ENCODE measurements around the gene NALCN. TPM values are rescaled to one million over a fixed set of nuclear protein-coding genes. Genes with fewer than 3 reads are reported as not detected.

Gene NALCN
- total and polyA plus RNA-seq, 2 of the 8 experiments (the other 6 are each of a cell fraction or from before 2014, with no cell fraction given), result 0.26 to 0.54 TPM

GRCh38 chr13:101190976-101191375 is 225.3 kb downstream of the NALCN start:
- Histone ChIP-seq H3K79me2 (ENCODE audit: control insufficient read depth in 1 of 2, insufficient read depth in 2 of 2, low read length in 2 of 2) (no peaks in the 10 kb centered on the region), H4K20me1 (replicated peaks in 1 of 2; ENCODE audit: control insufficient read depth in 1 of 2, insufficient read depth in 2 of 2, low read length in 2 of 2) (no peaks in the 10 kb centered on the region), H3K23ac (ENCODE audit: insufficient read length) (no peak overlapping the region), H4K91ac (replicated peaks; ENCODE audit: insufficient read length, low read length) (no peak overlapping the region), H3K23me2 (ENCODE audit: low read depth, low read length) (no peaks in the 10 kb centered on the region), H3K4me2 (ENCODE audit: insufficient read depth in 1 of 2, low read depth in 2 of 2, low read length in 2 of 2) (no peak overlapping the region), H3K4me1 (replicated peaks in 1 of 4; ENCODE audit: control insufficient read depth in 3 of 4, insufficient read depth in 4 of 4, low read length in 3 of 4) (no peaks in the 10 kb centered on the region), H3K14ac (ENCODE audit: insufficient read length) (no peak overlapping the region), H4K8ac (ENCODE audit: extremely low read depth, insufficient read depth, low read length) (no peak overlapping the region), H3K4me3 (ENCODE audit: extremely low read depth in 1 of 4, insufficient read depth in 2 of 4, low read depth in 3 of 4, low read length in 4 of 4) (no peak overlapping the region), H2BK20ac (ENCODE audit: low read length) (no peak overlapping the region), H3K56ac (replicated peaks; ENCODE audit: insufficient read length, low read depth, low read length) (no peak overlapping the region), H3K27me3 (replicated peaks in 1 of 4; ENCODE audit: control insufficient read depth in 3 of 4, extremely low read depth in 1 of 4, insufficient read depth in 3 of 4, low read length in 3 of 4) (no peaks in the 10 kb centered on the region), H2BK5ac (ENCODE audit: low read depth, low read length) (no peak overlapping the region), H2BK120ac (replicated peaks; ENCODE audit: low read depth, low read length) (no peak overlapping the region), H3K4ac (replicated peaks; ENCODE audit: insufficient read length, low read depth, low read length) (no peak overlapping the region), H3K27ac (ENCODE audit: low read depth, low read length) (no peak overlapping the region), H3K79me1 (ENCODE audit: low read depth, low read length) (no peaks in the 10 kb centered on the region), H3K18ac (ENCODE audit: extremely low read depth, low read length) (no peak overlapping the region), H4K5ac (ENCODE audit: insufficient read length, low read depth, low read length) (no peak overlapping the region), H3K9me3 (ENCODE audit: insufficient read depth in 2 of 2, low read depth in 1 of 2, low read length in 1 of 2) (no peaks in the 10 kb centered on the region), H3K36me3 (ENCODE audit: control insufficient read depth in 2 of 4, insufficient read depth in 4 of 4, low read length in 3 of 4) (no peaks in the 10 kb centered on the region), H2BK12ac (ENCODE audit: low read depth, low read length) (no peak overlapping the region), H2AFZ (ENCODE audit: low read length) (no peak overlapping the region), H2AK5ac (ENCODE audit: low read depth, low read length) (no peak overlapping the region), H3K9ac (replicated peaks in 1 of 4; ENCODE audit: extremely low read depth in 1 of 4, low read depth in 3 of 4, low read length in 3 of 4) (no peak overlapping the region), H2BK15ac (ENCODE audit: low read length) (no peak overlapping the region)
- WGBS, 2 experiments (ENCODE audit: extremely low coverage in 1 of 2, insufficient coverage in 1 of 2, insufficient read length in 1 of 2, insufficient replicate concordance in 2 of 2, low coverage in 1 of 2, low lambda C conversion rate in 2 of 2, missing lambda C conversion rate in 1 of 2), result 88% methylated on average over 3 of the region's 3 CpGs; no CpG with 5 or more reads in 1 of the 2 experiments
- CTCF ChIA-PET (ENCODE audit: partially characterized antibody), result interaction anchor here (1.9 kb wide), 1 partner anchor 11 kb away, joined by 4 read pairs; no protein-coding TSS in a partner anchor
- POLR2A ChIA-PET (ENCODE audit: partially characterized antibody), result no interaction called here
- no peak for FAIRE-seq
- DNase-seq (ENCODE audit: low read depth in 1 of 2, low spot score in 2 of 2), result no peak
- TF ChIP-seq KDM5A (IDR thresholded peaks at IDR 0.05; ENCODE audit: low read length) (no peak), USF2 (IDR thresholded peaks at IDR 0.05; ENCODE audit: low read length) (no peak), BACH1 (IDR thresholded peaks at IDR 0.05; ENCODE audit: low read length) (no peak), GTF2F1 (IDR thresholded peaks at IDR 0.05; ENCODE audit: borderline replicate concordance, low read depth, low read length) (no peak), ATF3 (IDR thresholded peaks at IDR 0.05; ENCODE audit: insufficient read depth, low read depth, low read length) (no peak), CHD2 (IDR thresholded peaks at IDR 0.05; ENCODE audit: low read length) (no peak), RXRA (IDR thresholded peaks at IDR 0.05; ENCODE audit: insufficient read depth, low read depth, low read length) (no peak), SP1 (IDR thresholded peaks at IDR 0.05; ENCODE audit: low read depth, low read length) (no peak), JUN (IDR thresholded peaks at IDR 0.05; ENCODE audit: low read depth, low read length) (no peak), TAF1 (IDR thresholded peaks at IDR 0.05; ENCODE audit: low read depth, low read length) (no peak), ASH2L (IDR thresholded peaks at IDR 0.05; ENCODE audit: low read length) (no peak), CBX5 (IDR thresholded peaks at IDR 0.05; ENCODE audit: low read depth, low read length) (no peak), EGR1 (IDR thresholded peaks at IDR 0.05; ENCODE audit: borderline replicate concordance, low read depth, low read length) (no peak), EZH2 (IDR thresholded peaks at IDR 0.05; ENCODE audit: low read depth, low read length, severe bottlenecking) (no peak)

All from H1 (cell line).